ENCODE data around the gene CHAD. TPM values are rescaled to one million over a fixed set of nuclear protein-coding genes. Genes with fewer than 3 reads are reported as not detected.

CHAD gene
- total and polyA plus RNA-seq, 2 of the 4 experiments (the other 2 are of a cell fraction) = 0.03 TPM; not detected in 1

DNA sequence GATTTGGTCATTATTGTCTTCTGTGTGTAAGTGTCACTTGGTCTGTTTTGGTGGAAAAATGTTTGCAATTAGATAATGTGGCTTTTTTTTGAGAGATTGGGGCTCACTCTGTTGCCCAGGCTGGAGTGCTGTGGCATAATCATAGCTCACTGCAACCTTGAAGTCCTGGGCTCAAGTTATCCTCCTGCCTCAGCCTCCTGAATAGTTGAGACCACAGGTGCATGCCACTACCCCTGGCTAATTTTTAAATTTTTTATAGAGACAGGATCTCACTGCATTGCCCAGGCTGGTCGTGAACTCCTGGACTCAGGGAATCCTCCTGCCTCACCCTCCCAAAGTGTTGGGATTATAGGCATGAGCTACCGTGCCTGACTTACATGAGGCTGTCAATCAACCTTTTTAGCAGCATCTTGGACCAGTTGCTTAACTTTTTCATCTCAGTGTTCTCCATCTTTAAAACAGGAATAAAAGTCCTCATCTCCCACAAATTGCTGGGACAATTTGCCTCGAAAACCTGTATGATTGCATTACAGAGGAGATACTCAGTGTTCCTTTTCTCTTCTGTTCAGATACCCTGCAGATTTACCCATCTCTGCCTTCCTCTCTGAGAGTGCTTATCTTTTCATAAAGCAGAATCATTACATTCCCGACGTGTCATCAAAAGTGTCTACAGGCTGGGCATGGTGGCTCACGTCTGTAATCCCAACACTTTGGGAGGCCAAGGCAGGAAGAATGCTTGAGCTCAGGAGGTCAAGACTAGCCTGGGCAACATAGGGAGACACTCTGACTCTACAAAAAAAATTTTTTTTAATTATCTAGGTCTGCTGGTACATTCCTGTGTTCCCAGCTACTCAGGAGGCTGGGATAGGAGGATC lies 23.6 kb downstream of the CHAD start (continued):
- TF ChIP-seq, protein P1, sequence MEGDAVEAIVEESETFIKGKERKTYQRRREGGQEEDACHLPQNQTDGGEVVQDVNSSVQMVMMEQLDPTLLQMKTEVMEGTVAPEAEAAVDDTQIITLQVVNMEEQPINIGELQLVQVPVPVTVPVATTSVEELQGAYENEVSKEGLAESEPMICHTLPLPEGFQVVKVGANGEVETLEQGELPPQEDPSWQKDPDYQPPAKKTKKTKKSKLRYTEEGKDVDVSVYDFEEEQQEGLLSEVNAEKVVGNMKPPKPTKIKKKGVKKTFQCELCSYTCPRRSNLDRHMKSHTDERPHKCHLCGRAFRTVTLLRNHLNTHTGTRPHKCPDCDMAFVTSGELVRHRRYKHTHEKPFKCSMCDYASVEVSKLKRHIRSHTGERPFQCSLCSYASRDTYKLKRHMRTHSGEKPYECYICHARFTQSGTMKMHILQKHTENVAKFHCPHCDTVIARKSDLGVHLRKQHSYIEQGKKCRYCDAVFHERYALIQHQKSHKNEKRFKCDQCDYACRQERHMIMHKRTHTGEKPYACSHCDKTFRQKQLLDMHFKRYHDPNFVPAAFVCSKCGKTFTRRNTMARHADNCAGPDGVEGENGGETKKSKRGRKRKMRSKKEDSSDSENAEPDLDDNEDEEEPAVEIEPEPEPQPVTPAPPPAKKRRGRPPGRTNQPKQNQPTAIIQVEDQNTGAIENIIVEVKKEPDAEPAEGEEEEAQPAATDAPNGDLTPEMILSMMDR (conservative IDR thresholded peaks at IDR 0.05; ENCODE audit: low read depth, low read length) = no peak

GRCh38 chr17:50443505-50443974 lies 25.1 kb downstream of the CHAD start:
- H2AK9ac ChIP-seq (replicated peaks; ENCODE audit: low read depth, low read length, poor library complexity) = no peak overlapping the region
- no peak for TF ChIP-seq MAZ (IDR thresholded peaks at IDR 0.05; ENCODE audit: borderline replicate concordance, low read depth, low read length)
- no peak for TF ChIP-seq NFE2L2 (IDR thresholded peaks at IDR 0.05; ENCODE audit: low read depth, low read length)
- TF ChIP-seq MXI1 (IDR thresholded peaks at IDR 0.05; ENCODE audit: borderline replicate concordance, low read depth, low read length) = no peak
- TF ChIP-seq ELK1 (IDR thresholded peaks at IDR 0.05; ENCODE audit: borderline replicate concordance, low read depth, low read length) = no peak
- no peak for TF ChIP-seq POLR2A (IDR thresholded peaks at IDR 0.05; ENCODE audit: low read depth, low read length)
- no peak for TF ChIP-seq FOS (IDR thresholded peaks at IDR 0.05; ENCODE audit: low read depth, low read length)
- no peak for TF ChIP-seq USF2 (IDR thresholded peaks at IDR 0.05; ENCODE audit: low read depth, low read length)
- TF ChIP-seq RFX5 (IDR thresholded peaks at IDR 0.05; ENCODE audit: low read depth, low read length) = no peak
- TF ChIP-seq CEBPB (IDR thresholded peaks at IDR 0.05; ENCODE audit: low read depth, low read length) = no peak
- no peak for TF ChIP-seq RAD21 (IDR thresholded peaks at IDR 0.05; ENCODE audit: low read length)

More at GRCh38 chr17:50443505-50443974, 25.1 kb downstream of the CHAD start:
- no peak overlapping the region for H4K5ac ChIP-seq (ENCODE audit: low read depth, low read length)
- no peak overlapping the region for H2AK5ac ChIP-seq (ENCODE audit: low read depth, low read length)
- no peaks in the 10 kb centered on the region for H3K27me3 ChIP-seq (ENCODE audit: control insufficient read depth, insufficient read depth, low read length)
- no peak overlapping the region for H3K14ac ChIP-seq (replicated peaks; ENCODE audit: low read depth, low read length)
- ChIA-PET CTCF (no interaction called here), POLR2A (ENCODE audit: unreplicated experiment) (no interaction called here)
- no peak overlapping the region for H2BK20ac ChIP-seq (ENCODE audit: low read depth, low read length)
- in situ Hi-C loops (cut with MboI; ENCODE audit: low sequenced_read_pairs) (no loop called here), dilution Hi-C loops (cut with HindIII; ENCODE audit: low sequenced_read_pairs, unreplicated experiment) (no loop called here), intact Hi-C loops (cut with micrococcal nuclease) (no loop called here)
- no CpG with 5 or more reads among the region's 3 CpGs for WGBS, 2 experiments (ENCODE audit: extremely low coverage in 2 of 2, insufficient read length in 1 of 2)
- no peaks in the 10 kb centered on the region for H3K9me3 ChIP-seq (ENCODE audit: control insufficient read depth, insufficient read depth, low read length)
- no peak overlapping the region for H2AFZ ChIP-seq (replicated peaks; ENCODE audit: low read length, poor library complexity)
- ATAC-seq (ENCODE audit: low read depth) (peak; percentile 62), DNase-seq (peak; percentile 19)
- H3K9ac ChIP-seq (ENCODE audit: low read depth, low read length) = no peak overlapping the region
- H3K9me1 ChIP-seq (ENCODE audit: insufficient read depth, low read length) = 0 out of 2 replicates have a peak, but pooled peaks cover 7% of the 10 kb centered on the region
- no peak overlapping the region for H2BK5ac ChIP-seq (ENCODE audit: low read depth, low read length, poor library complexity, severe bottlenecking)
- no peak overlapping the region for H3K56ac ChIP-seq (ENCODE audit: extremely low read depth, insufficient read depth, low read length)
- no peak overlapping the region for H2BK15ac ChIP-seq (ENCODE audit: low read depth, low read length)
- H3K79me1 ChIP-seq (ENCODE audit: low read depth in 1 of 2, low read length in 2 of 2) = peaks cover 4 to 16% of the 10 kb centered on the region in 2 experiments; a peak in 2 of 4 replicates
- H3K18ac ChIP-seq (ENCODE audit: low read depth, low read length) = no peak overlapping the region
- no peak overlapping the region for H3K4ac ChIP-seq (ENCODE audit: low read depth, low read length)
- no peak overlapping the region for H3K23ac ChIP-seq (ENCODE audit: low read depth, low read length)
- peaks cover 4% of the 10 kb centered on the region; the same call in 1 of the 2 replicates for H3K4me1 ChIP-seq (ENCODE audit: control insufficient read depth, insufficient read depth, low read length)
- H4K91ac ChIP-seq (ENCODE audit: insufficient read depth, low read depth, low read length) = no peak overlapping the region
- no peak overlapping the region for H3K27ac ChIP-seq (ENCODE audit: insufficient read depth, low read length)
- no peak overlapping the region for H2BK120ac ChIP-seq (ENCODE audit: low read depth, low read length)
- H3K36me3 ChIP-seq (ENCODE audit: control insufficient read depth, insufficient read depth, low read length) = no peaks in the 10 kb centered on the region; the same call in 1 of the 2 replicates
- peaks cover 11% of the 10 kb centered on the region; the same call in 1 of the 2 replicates for H4K20me1 ChIP-seq (ENCODE audit: insufficient read depth, low read length)
- no peak overlapping the region for H3K4me3 ChIP-seq (ENCODE audit: insufficient read depth, low read depth, low read length)
- no TSS peak for BruUV-seq (replicated peaks)
- no peak overlapping the region for H4K8ac ChIP-seq (ENCODE audit: low read depth in 2 of 2, low read length in 2 of 2)
- H3K4me2 ChIP-seq (ENCODE audit: low read depth, low read length) = peak overlapping the region; percentile 22; the same call in 1 of the 2 replicates
